H1 (cell line): ENCODE measurements around the gene ANKRD66. TPM values are rescaled to one million over a fixed set of nuclear protein-coding genes. Genes with fewer than 3 reads are reported as not detected.
"Not testable (repeated sequence)": the region's sequence is repeated elsewhere in the genome, so short reads cannot be mapped to it uniquely, and the experiment has no call there.

Experiments used
- CTCF ChIA-PET: fragments of 300-600 bp; sonication (Branson Sonifier 250); formaldehyde crosslinking; loops from one replicate; lab custom pipeline; 2021; ENCODE audit not compliant: partially characterized antibody; lab: Charles Lee
- POLR2A ChIA-PET: fragments of 300-600 bp; sonication (Branson Sonifier 250); formaldehyde crosslinking; loops from one replicate; lab custom pipeline; 2021; ENCODE audit warnings: inconsistent platforms; ENCODE audit not compliant: partially characterized antibody; lab: Charles Lee
- DNase-seq, 2 experiments: peaks; one replicate each; pipeline versions ENCODE4 v3.0.0 to v3.0.0-alpha.2; 2010 to 2022; ENCODE audit warnings: low spot score in 2 of 2, low read depth in 1 of 2, mixed read lengths in 1 of 2
- FAIRE-seq: peaks from 2 replicates; lab custom pipeline; 2011; peaks lifted over from hg19 to GRCh38; lab: Jason Lieb, UNC
- H2AFZ ChIP-seq: 2 replicates; pipeline ENCODE4 v1.8.1; 2012; ENCODE audit warnings: low read length, inconsistent platforms
- H2AK5ac ChIP-seq: 2 replicates; pipeline ENCODE4 v1.6.1; 2013; ENCODE audit warnings: low read depth, low read length
- H2BK120ac ChIP-seq: replicated peaks from 2 replicates; pipeline ENCODE3; 2013; ENCODE audit warnings: low read depth, low read length, inconsistent platforms
- H2BK12ac ChIP-seq: 2 replicates; pipeline ENCODE4 v1.6.1; 2013; ENCODE audit warnings: low read depth, low read length
- H2BK15ac ChIP-seq: 2 replicates; pipeline ENCODE4 v1.6.1; 2013; ENCODE audit warnings: low read length
- H2BK20ac ChIP-seq: 2 replicates; pipeline ENCODE4 v1.6.1; 2013; ENCODE audit warnings: low read length
- H2BK5ac ChIP-seq: 2 replicates; pipeline ENCODE4 v1.6.1; 2013; ENCODE audit warnings: low read depth, low read length
- H3K14ac ChIP-seq: 2 replicates; pipeline ENCODE4 v1.6.1; 2013; ENCODE audit warnings: inconsistent platforms; ENCODE audit not compliant: insufficient read length
- H3K18ac ChIP-seq: 2 replicates; pipeline ENCODE4 v1.6.1; 2013; ENCODE audit warnings: low read length; ENCODE audit errors: extremely low read depth
- H3K23ac ChIP-seq: 2 replicates; pipeline ENCODE4 v1.6.1; 2013; ENCODE audit warnings: inconsistent platforms; ENCODE audit not compliant: insufficient read length
- H3K23me2 ChIP-seq: 2 replicates; pipeline ENCODE4 v1.6.1; 2013; ENCODE audit warnings: low read depth, low read length
- H3K27ac ChIP-seq: 2 replicates; pipeline ENCODE4 v1.6.1; 2011; ENCODE audit warnings: low read depth, low read length, inconsistent platforms
- H3K27me3 ChIP-seq, 4 experiments: replicated peaks in 1 of 4; 1 replicate in 1 of 4; 2 replicates in 3 of 4; pipeline versions ENCODE4 v1.6.1 to v1.8.1; 2011 to 2013; ENCODE audit warnings: low read length in 3 of 4, mild to moderate bottlenecking in 3 of 4, inconsistent platforms in 2 of 4, mixed read lengths in 2 of 4, moderate library complexity in 1 of 4; ENCODE audit not compliant: control insufficient read depth in 3 of 4, insufficient read depth in 3 of 4; ENCODE audit errors: extremely low read depth in 1 of 4
- H3K36me3 ChIP-seq, 4 experiments: 2 replicates each; pipeline versions ENCODE4 v1.6.1 to v1.8.1; 2011 to 2013; ENCODE audit warnings: mild to moderate bottlenecking in 4 of 4, low read length in 3 of 4, moderate library complexity in 2 of 4, control low read depth in 1 of 4, inconsistent platforms in 1 of 4; ENCODE audit not compliant: insufficient read depth in 4 of 4, control insufficient read depth in 2 of 4
- H3K4ac ChIP-seq: replicated peaks from 2 replicates; pipeline ENCODE3; 2013; ENCODE audit warnings: low read length, low read depth, mixed read lengths, inconsistent platforms; ENCODE audit not compliant: insufficient read length
- H3K4me1 ChIP-seq, 4 experiments: replicated peaks in 1 of 4; 1 replicate in 1 of 4; 2 replicates in 3 of 4; pipeline versions ENCODE4 v1.6.1 to v1.8.1; 2011 to 2013; ENCODE audit warnings: low read length in 3 of 4, inconsistent platforms in 2 of 4, mixed read lengths in 1 of 4; ENCODE audit not compliant: insufficient read depth in 4 of 4, control insufficient read depth in 3 of 4
- H3K4me2 ChIP-seq, 2 experiments: 2 replicates each; pipeline versions ENCODE4 v1.6.1 to v1.8.1; 2011 to 2013; ENCODE audit warnings: low read depth in 2 of 2, low read length in 2 of 2, control low read depth in 1 of 2, inconsistent platforms in 1 of 2, mild to moderate bottlenecking in 1 of 2; ENCODE audit not compliant: insufficient read depth in 1 of 2
- H3K4me3 ChIP-seq, 4 experiments: fragments of 200-600, 300-600 bp in 1 of 4; sonication (generic), shearing (Covaris generic), sonication (Bioruptor Twin) in 1 of 4; 2 replicates each; pipeline versions ENCODE4 v1.5.1 to v1.8.1; 2011 to 2016; ENCODE audit warnings: low read length in 4 of 4, low read depth in 3 of 4, control low read depth in 2 of 4, inconsistent platforms in 2 of 4, mild to moderate bottlenecking in 2 of 4, mixed read lengths in 1 of 4, moderate library complexity in 1 of 4; ENCODE audit not compliant: insufficient read depth in 2 of 4; ENCODE audit errors: extremely low read depth in 1 of 4
- H3K56ac ChIP-seq: replicated peaks from 2 replicates; pipeline ENCODE3; 2013; ENCODE audit warnings: low read depth, mild to moderate bottlenecking, mixed read lengths, low read length, inconsistent platforms; ENCODE audit not compliant: insufficient read length
- H3K79me1 ChIP-seq: 2 replicates; pipeline ENCODE4 v1.6.1; 2013; ENCODE audit warnings: low read depth, low read length, control low read depth
- H3K79me2 ChIP-seq, 2 experiments: 2 replicates each; pipeline versions ENCODE4 v1.6.1 to v1.8.1; 2012 to 2013; ENCODE audit warnings: low read length in 2 of 2, mild to moderate bottlenecking in 2 of 2, inconsistent platforms in 1 of 2; ENCODE audit not compliant: insufficient read depth in 2 of 2, control insufficient read depth in 1 of 2
- H3K9ac ChIP-seq, 4 experiments: replicated peaks in 1 of 4; 1 replicate in 1 of 4; 2 replicates in 3 of 4; pipeline versions ENCODE4 v1.6.1 to v1.8.1; 2011 to 2013; ENCODE audit warnings: low read depth in 3 of 4, low read length in 3 of 4, control low read depth in 2 of 4, mild to moderate bottlenecking in 2 of 4, moderate library complexity in 2 of 4, inconsistent platforms in 1 of 4; ENCODE audit errors: extremely low read depth in 1 of 4
- H3K9me3 ChIP-seq, 2 experiments: 2 replicates each; pipeline versions ENCODE4 v1.6.1 to v1.8.1; 2012 to 2013; ENCODE audit warnings: mild to moderate bottlenecking in 2 of 2, moderate library complexity in 2 of 2, control low read depth in 1 of 2, inconsistent platforms in 1 of 2, low read depth in 1 of 2, low read length in 1 of 2, mixed read lengths in 1 of 2; ENCODE audit not compliant: insufficient read depth in 2 of 2
- H4K20me1 ChIP-seq, 2 experiments: replicated peaks in 1 of 2; 2 replicates each; pipeline versions ENCODE3 to v1.8.1; 2011 to 2013; ENCODE audit warnings: inconsistent platforms in 2 of 2, low read length in 2 of 2, mild to moderate bottlenecking in 1 of 2; ENCODE audit not compliant: insufficient read depth in 2 of 2, control insufficient read depth in 1 of 2
- H4K5ac ChIP-seq: 2 replicates; pipeline ENCODE4 v1.6.1; 2013; ENCODE audit warnings: low read length, low read depth, mixed read lengths, inconsistent platforms; ENCODE audit not compliant: insufficient read length
- H4K8ac ChIP-seq: 2 replicates; pipeline ENCODE4 v1.8.0; 2013; ENCODE audit warnings: mild to moderate bottlenecking, moderate library complexity, low read length, inconsistent platforms; ENCODE audit not compliant: insufficient read depth; ENCODE audit errors: extremely low read depth
- H4K91ac ChIP-seq: replicated peaks from 2 replicates; pipeline ENCODE3; 2013; ENCODE audit warnings: low read length, mixed read lengths, inconsistent platforms; ENCODE audit not compliant: insufficient read length
- WGBS, 2 experiments: shearing (Covaris generic) in 1 of 2; methylation state at CpG; one replicate each; pipeline versions ENCODE4 v1.1.6 to v1.1.7; 2013 to 2015; ENCODE audit warnings: low lambda C conversion rate in 2 of 2, mixed read lengths in 2 of 2, inconsistent platforms in 1 of 2, low coverage in 1 of 2, missing lambda C conversion rate in 1 of 2; ENCODE audit not compliant: insufficient replicate concordance in 2 of 2, insufficient coverage in 1 of 2, insufficient read length in 1 of 2; ENCODE audit errors: extremely low coverage in 1 of 2, missing lambda C conversion rate in 1 of 2; 5-methylcytosine and 5-hydroxymethylcytosine counted together
- polyA plus RNA-seq, 7 experiments: library from polyadenylated mRNA; depleted of rRNA in 3 of 7; stranded (reverse) in 5 of 7; unstranded in 2 of 7; fragments of >200 nt in 5 of 7; fragments of 200-250 nt in 2 of 7; gene quantifications; 1 replicate in 5 of 7; 2 replicates in 1 of 7; 4 replicates in 1 of 7; pipeline versions ENCODE4 v1.2.1 to v1.2.3, GENCODE V29; 2011 to 2013; ENCODE audit warnings: missing spikeins in 2 of 7, mixed read lengths in 2 of 7
- total RNA-seq: library from RNA; stranded (reverse); fragmentation: NEBNext Ultra II Directional; extraction: Animal tissue kit (Norgen Biotek cat#: 25700); gene quantifications from 2 replicates; pipeline ENCODE4 v1.2.1, GENCODE V29; 2021

The ANKRD66 gene
- total and polyA plus RNA-seq, 2 of the 8 experiments (the other 6 are each of a cell fraction or from before 2014, with no cell fraction given), result 0.05 TPM; not detected in 1

GRCh38 chr6:46764280-46764679 lies 17.5 kb downstream of the ANKRD66 start:
- FAIRE-seq, H2BK5ac ChIP-seq, H4K91ac ChIP-seq, H3K4me2 ChIP-seq, H3K4ac ChIP-seq, H3K9ac ChIP-seq, H2AFZ ChIP-seq, H3K23ac ChIP-seq, H2BK15ac ChIP-seq, H2AK5ac ChIP-seq, H3K9me3 ChIP-seq, H3K18ac ChIP-seq, H4K5ac ChIP-seq, H3K4me1 ChIP-seq, CTCF ChIA-PET, H3K14ac ChIP-seq, POLR2A ChIA-PET, H2BK120ac ChIP-seq, H3K4me3 ChIP-seq, H2BK20ac ChIP-seq, H4K8ac ChIP-seq, H3K79me1 ChIP-seq, DNase-seq, H3K79me2 ChIP-seq, H2BK12ac ChIP-seq, H4K20me1 ChIP-seq, H3K23me2 ChIP-seq, H3K27ac ChIP-seq, H3K27me3 ChIP-seq, H3K36me3 ChIP-seq, H3K56ac ChIP-seq: not testable (repeated sequence)
- 85% methylated on average over 9 of the region's 10 CpGs; no CpG with 5 or more reads in 1 of the 2 experiments for WGBS, 2 experiments
